Tibial nerve (tissue), 4 donors: Measurements from ENCODE around the gene RIPOR3. TPM values are rescaled to one million over a fixed set of nuclear protein-coding genes. Genes with fewer than 3 reads are reported as not detected.
A peak's percentile ranks its signal among the peaks of the same experiment; 100 is the strongest.

Source experiments
- DNase-seq, 2 donors: peaks; one replicate each; pipeline ENCODE4 v3.0.0-alpha.2; 2019; ENCODE audit warnings: low spot score in 2 of 2
- H3K27ac ChIP-seq, 4 donors: fragments of 200-600 bp; sonication (generic) in 3 of 4; one replicate each; pipeline ENCODE4 v1.5.1; 2017 to 2019; ENCODE audit warnings: mild to moderate bottlenecking in 1 of 4
- H3K27me3 ChIP-seq, 2 donors: fragments of 200-600 bp; sonication (generic) in 1 of 2; one replicate each; pipeline versions ENCODE4 v1.5.1 to v1.6.0; 2017 to 2019
- H3K36me3 ChIP-seq, 3 donors: fragments of 200-600 bp; sonication (generic); one replicate each; pipeline ENCODE4 v1.5.1; 2018 to 2019
- H3K4me1 ChIP-seq, 4 donors: fragments of 200-600 bp; sonication (generic) in 3 of 4; one replicate each; pipeline ENCODE4 v1.5.1; 2017 to 2019
- H3K4me3 ChIP-seq, 4 donors: fragments of 200-600 bp; sonication (generic) in 3 of 4; one replicate each; pipeline ENCODE4 v1.5.1; 2017 to 2019; ENCODE audit warnings: mild to moderate bottlenecking in 1 of 4, moderate library complexity in 1 of 4
- H3K9me3 ChIP-seq, 4 donors: fragments of 200-600 bp; sonication (generic) in 3 of 4; one replicate each; pipeline ENCODE4 v1.5.1; 2017 to 2019
- EP300 ChIP-seq, 2 donors: sonication (generic); formaldehyde crosslinking; IDR thresholded peaks; one replicate each; pipeline ENCODE4 v1.6.1; 2017; ENCODE audit warnings: antibody characterized with exemption in 2 of 2, mild to moderate bottlenecking in 1 of 2
- POLR2A ChIP-seq, 2 donors: fragments of 450-650 bp; IDR thresholded peaks; one replicate each; pipeline ENCODE4 v1.6.1; 2017; ENCODE audit warnings: antibody characterized with exemption in 2 of 2, mild to moderate bottlenecking in 2 of 2, moderate library complexity in 2 of 2
- WGBS, 2 donors: methylation state at CpG; one replicate each; pipeline ENCODE4 v1.1.5; 2018; 5-methylcytosine and 5-hydroxymethylcytosine counted together
- total RNA-seq, 4 donors: library from RNA; depleted of rRNA; stranded (reverse); fragments of >200 nt; gene quantifications; one replicate each; pipeline ENCODE4 v1.1.0, GENCODE V29; 2016
- TF ChIP-seq, protein P1 (sequence below), 5 experiments: fragments of 200-600 bp in 3 of 5; fragments of 450-650 bp in 2 of 5; sonication (generic) in 3 of 5; IDR thresholded peaks; one replicate each; pipeline ENCODE4 v1.5.1; 2016 to 2019; ENCODE audit warnings: antibody characterized with exemption in 5 of 5, mild to moderate bottlenecking in 3 of 5, moderate library complexity in 2 of 5

Gene RIPOR3
- total RNA-seq, 4 donors from 2014 or later: 24.5 to 73.0 (median 35.5) TPM

DNA sequence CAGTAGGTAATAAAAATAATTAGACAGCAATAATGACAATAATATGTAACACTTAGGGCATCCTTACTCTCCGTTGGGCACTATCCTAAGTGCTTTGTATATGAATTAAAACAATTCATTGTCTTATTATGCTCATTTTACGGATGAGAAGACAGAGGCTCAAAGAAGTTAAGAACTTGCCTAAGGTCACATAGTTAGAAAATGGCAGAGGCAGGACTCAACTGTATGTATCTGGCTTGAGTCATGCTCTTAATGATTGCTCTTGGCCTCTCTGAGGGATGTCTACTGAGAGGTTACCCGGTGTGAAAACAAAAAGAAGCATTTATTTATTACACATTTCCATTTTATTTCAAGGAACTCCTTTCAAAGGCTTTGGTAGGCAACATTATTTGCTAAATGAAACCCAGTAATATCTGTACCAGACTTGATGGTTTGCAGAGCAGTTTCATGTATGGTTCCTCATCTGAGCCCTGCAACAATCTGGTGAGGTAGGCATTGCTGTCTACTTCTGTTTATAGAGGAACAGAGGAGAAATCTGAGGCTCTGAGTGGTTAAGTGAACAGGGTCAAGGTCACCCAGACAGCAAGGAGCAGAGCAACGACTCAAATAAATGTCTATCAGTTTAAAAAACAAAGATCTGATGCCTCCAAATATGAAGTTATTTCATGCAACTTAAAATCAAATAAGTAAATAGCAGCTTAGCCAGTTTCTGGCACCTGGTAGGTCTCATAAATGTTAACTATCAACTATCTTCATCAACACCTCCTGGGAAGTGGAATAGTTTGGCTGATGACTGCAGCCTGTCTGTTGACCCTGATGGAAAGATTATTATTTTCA lies 35.8 kb upstream of the RIPOR3 start:
- TF ChIP-seq, protein P1, sequence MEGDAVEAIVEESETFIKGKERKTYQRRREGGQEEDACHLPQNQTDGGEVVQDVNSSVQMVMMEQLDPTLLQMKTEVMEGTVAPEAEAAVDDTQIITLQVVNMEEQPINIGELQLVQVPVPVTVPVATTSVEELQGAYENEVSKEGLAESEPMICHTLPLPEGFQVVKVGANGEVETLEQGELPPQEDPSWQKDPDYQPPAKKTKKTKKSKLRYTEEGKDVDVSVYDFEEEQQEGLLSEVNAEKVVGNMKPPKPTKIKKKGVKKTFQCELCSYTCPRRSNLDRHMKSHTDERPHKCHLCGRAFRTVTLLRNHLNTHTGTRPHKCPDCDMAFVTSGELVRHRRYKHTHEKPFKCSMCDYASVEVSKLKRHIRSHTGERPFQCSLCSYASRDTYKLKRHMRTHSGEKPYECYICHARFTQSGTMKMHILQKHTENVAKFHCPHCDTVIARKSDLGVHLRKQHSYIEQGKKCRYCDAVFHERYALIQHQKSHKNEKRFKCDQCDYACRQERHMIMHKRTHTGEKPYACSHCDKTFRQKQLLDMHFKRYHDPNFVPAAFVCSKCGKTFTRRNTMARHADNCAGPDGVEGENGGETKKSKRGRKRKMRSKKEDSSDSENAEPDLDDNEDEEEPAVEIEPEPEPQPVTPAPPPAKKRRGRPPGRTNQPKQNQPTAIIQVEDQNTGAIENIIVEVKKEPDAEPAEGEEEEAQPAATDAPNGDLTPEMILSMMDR (IDR thresholded peaks at IDR 0.05): no peak
- no peak for TF ChIP-seq EP300 (IDR thresholded peaks at IDR 0.05)
- no peak for TF ChIP-seq POLR2A (IDR thresholded peaks at IDR 0.05)
- Histone ChIP-seq H3K36me3 (no peaks in the 10 kb centered on the region), H3K27me3 (no peaks in the 10 kb centered on the region), H3K9me3 (no peaks in the 10 kb centered on the region), H3K27ac (peak overlapping the region in 3 of 4 donors; percentile 10 to 93 (median 66)), H3K4me3 (no peak overlapping the region), H3K4me1 (peaks cover 0 to 64% (median 24%) of the 10 kb centered on the region in 4 donors)
- DNase-seq: no peak
- 47 to 50% methylated on average over 4 of the region's 4 CpGs for WGBS, 2 donors

DNA sequence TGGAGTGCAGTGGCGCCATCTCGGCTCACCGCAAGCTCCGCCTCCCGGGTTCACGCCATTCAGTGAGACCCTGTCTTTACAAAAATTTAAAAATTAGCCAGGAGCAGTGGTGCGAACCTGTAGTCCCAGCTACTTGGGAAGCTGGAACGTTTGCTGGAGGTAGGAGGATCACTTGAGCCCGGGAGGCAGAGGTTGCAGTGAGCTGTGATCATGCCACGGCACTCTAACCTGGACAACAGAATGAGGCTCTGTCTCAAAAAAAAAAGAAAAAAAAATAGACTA lies 34.3 kb upstream of the RIPOR3 start:
- peak overlapping the region; percentile 63 to 93 (median 82) for H3K27ac ChIP-seq

DNA sequence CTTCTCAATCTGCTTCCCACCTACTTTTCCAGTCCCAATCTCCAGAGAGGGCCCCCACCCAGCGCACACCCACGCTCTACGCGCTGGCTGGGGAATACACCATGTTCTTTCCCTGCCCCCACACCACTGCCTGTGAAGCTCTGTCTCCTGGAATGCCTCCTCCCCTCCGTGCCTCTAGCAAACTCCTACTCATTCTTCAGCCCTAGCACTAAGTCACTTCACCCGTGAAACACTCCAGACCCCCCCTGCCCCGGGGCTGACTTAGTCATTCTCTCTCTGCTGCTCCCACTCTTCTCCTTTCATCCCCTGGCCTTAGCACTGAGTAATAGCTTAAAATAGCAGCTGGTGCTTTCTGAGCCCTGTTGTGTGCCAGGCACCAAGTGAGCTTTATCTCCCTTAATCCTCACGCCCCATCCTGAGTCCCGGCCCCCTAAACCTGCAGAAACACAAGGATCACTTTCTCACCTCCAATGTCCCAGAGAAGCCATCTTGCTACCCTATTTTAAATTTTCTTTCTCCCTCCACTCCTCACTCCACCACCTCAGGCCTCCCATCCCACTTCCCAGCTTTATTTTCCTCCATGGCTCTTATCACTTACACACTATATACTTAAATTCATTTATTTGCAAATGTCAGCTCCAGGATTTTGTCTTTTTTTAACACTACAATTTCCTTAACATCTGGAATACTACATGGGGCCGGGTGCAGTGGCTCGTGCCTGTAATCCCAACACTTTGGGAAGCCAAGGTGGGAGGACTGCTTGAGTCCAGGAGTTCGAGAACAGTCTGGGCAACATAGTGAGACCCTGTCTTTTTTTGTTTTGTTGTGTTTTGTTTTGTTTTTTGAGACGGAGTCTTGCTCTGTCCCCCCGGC lies 33.7 kb upstream of the RIPOR3 start:
- WGBS, 2 donors: 41 to 42% methylated on average over 14 of the region's 14 CpGs
- TF ChIP-seq EP300 (IDR thresholded peaks at IDR 0.05): peak; percentile 52 to 94
- TF ChIP-seq, protein P1 (IDR thresholded peaks at IDR 0.05): no peak
- peak in 1 of 2 donors; percentile 26 for TF ChIP-seq POLR2A (IDR thresholded peaks at IDR 0.05)
- Histone ChIP-seq H3K27ac (peak overlapping the region; percentile 63 to 93 (median 82)), H3K4me1 (peaks cover 0 to 55% (median 17%) of the 10 kb centered on the region in 4 donors), H3K27me3 (no peaks in the 10 kb centered on the region), H3K36me3 (no peaks in the 10 kb centered on the region), H3K9me3 (no peaks in the 10 kb centered on the region), H3K4me3 (no peak overlapping the region)
- peak; percentile 48 to 49 for DNase-seq

More for the DNA sequence above, 34.3 kb upstream of the RIPOR3 start:
- Histone ChIP-seq H3K4me1 (peaks cover 0 to 60% (median 19%) of the 10 kb centered on the region in 4 donors), H3K27me3 (no peaks in the 10 kb centered on the region), H3K36me3 (no peaks in the 10 kb centered on the region), H3K9me3 (no peaks in the 10 kb centered on the region), H3K4me3 (no peak overlapping the region)
- DNase-seq: no peak
- 90 to 91% methylated on average over 10 of the region's 10 CpGs for WGBS, 2 donors
- TF ChIP-seq POLR2A (IDR thresholded peaks at IDR 0.05): no peak
- TF ChIP-seq, protein P1 (IDR thresholded peaks at IDR 0.05): no peak
- TF ChIP-seq EP300 (IDR thresholded peaks at IDR 0.05): no peak

DNA sequence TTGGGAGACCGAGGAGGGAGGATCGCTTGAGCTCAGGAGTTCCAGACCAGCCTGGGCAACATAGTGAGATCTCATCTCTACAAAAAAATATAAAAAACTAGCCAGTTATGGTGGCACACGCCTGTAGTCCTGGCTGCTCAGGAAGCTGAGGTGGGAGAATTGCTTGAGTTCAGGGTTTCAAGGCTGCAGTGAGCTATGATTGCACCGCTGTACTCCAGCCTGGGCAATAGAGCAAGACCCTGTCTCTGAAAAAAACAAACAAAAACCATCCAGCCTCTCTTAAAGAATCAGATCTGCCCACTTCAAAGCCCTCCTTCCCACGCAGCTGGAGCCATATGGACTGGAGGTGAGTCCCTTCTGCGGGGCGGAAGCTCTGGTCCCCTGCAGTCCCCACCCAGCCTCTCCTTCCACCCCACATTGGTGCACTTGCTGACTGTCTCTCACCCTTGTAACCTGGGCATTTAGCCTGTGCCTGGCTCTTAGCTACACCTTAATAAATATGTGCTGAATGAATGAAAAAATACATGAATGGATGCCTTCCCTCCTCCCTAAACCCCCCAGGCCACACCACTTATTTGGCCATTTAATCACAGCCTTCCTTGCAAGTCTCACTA lies 32.9 kb upstream of the RIPOR3 start:
- Histone ChIP-seq H3K27ac (peak overlapping the region; percentile 63 to 93 (median 82)), H3K4me3 (no peak overlapping the region), H3K9me3 (no peaks in the 10 kb centered on the region), H3K27me3 (no peaks in the 10 kb centered on the region), H3K4me1 (peaks cover 0 to 55% (median 17%) of the 10 kb centered on the region in 4 donors), H3K36me3 (no peaks in the 10 kb centered on the region)
- 86 to 88% methylated on average over 7 of the region's 7 CpGs for WGBS, 2 donors
- TF ChIP-seq EP300 (IDR thresholded peaks at IDR 0.05) (no peak), POLR2A (IDR thresholded peaks at IDR 0.05) (no peak)
- TF ChIP-seq, protein P1 (IDR thresholded peaks at IDR 0.05): no peak
- no peak for DNase-seq
